Liver (tissue), 9 donors: ENCODE data around the gene MPRIP. TPM values are rescaled to one million over a fixed set of nuclear protein-coding genes. Genes with fewer than 3 reads are reported as not detected.

Source experiments
- DNase-seq: peaks from one replicate; pipeline ENCODE4 v3.0.0-alpha.2; 2017; ENCODE audit warnings: low spot score
- H3K27ac ChIP-seq, 2 donors: one replicate each; pipeline ENCODE4 v1.7.0; 2013; ENCODE audit warnings: inconsistent platforms in 2 of 2, low read length in 2 of 2, control low read depth in 1 of 2, low read depth in 1 of 2, mild to moderate bottlenecking in 1 of 2
- H3K27me3 ChIP-seq, 4 donors: one replicate each; pipeline versions ENCODE4 v1.6.1 to v1.7.0; 2013; ENCODE audit warnings: low read length in 3 of 4, inconsistent platforms in 1 of 4, mild to moderate bottlenecking in 1 of 4, moderate library complexity in 1 of 4; ENCODE audit not compliant: control insufficient read depth in 4 of 4, insufficient read depth in 4 of 4
- H3K36me3 ChIP-seq, 4 donors: one replicate each; pipeline versions ENCODE4 v1.6.1 to v1.7.0; 2013; ENCODE audit warnings: low read length in 3 of 4, mild to moderate bottlenecking in 3 of 4, low read depth in 1 of 4, moderate library complexity in 1 of 4; ENCODE audit not compliant: control insufficient read depth in 4 of 4, insufficient read depth in 3 of 4
- H3K4me1 ChIP-seq, 4 donors: one replicate each; pipeline versions ENCODE4 v1.6.1 to v1.7.0; 2013; ENCODE audit warnings: low read length in 3 of 4, mild to moderate bottlenecking in 3 of 4, moderate library complexity in 1 of 4; ENCODE audit not compliant: control insufficient read depth in 4 of 4, insufficient read depth in 4 of 4
- H3K4me3 ChIP-seq, 3 donors: one replicate each; pipeline versions ENCODE4 v1.6.1 to v1.7.0; 2013; ENCODE audit warnings: low read length in 3 of 3, control low read depth in 1 of 3, low read depth in 1 of 3, mild to moderate bottlenecking in 1 of 3
- H3K9ac ChIP-seq, 2 donors: one replicate each; pipeline ENCODE4 v1.7.0; 2013; ENCODE audit warnings: low read length in 2 of 2, mild to moderate bottlenecking in 2 of 2, moderate library complexity in 2 of 2, control low read depth in 1 of 2, low read depth in 1 of 2
- H3K9me3 ChIP-seq, 4 donors: one replicate each; pipeline versions ENCODE4 v1.6.1 to v1.7.0; 2013; ENCODE audit warnings: low read length in 3 of 4; ENCODE audit not compliant: control insufficient read depth in 4 of 4
- EGR1 ChIP-seq, 2 donors: IDR thresholded peaks; 2 replicates each; pipeline ENCODE4 v1.6.1; 2016 to 2018; ENCODE audit warnings: antibody characterized with exemption in 2 of 2, low read depth in 2 of 2
- FOXA1 ChIP-seq: IDR thresholded peaks from 2 replicates; pipeline ENCODE4 v1.6.1; 2016; ENCODE audit warnings: antibody characterized with exemption
- FOXA2 ChIP-seq: IDR thresholded peaks from 2 replicates; pipeline ENCODE4 v1.6.1; 2016; ENCODE audit warnings: antibody characterized with exemption
- HNF4A ChIP-seq, 2 donors: conservative IDR thresholded peaks; 2 replicates each; pipeline ENCODE4 v1.6.1; 2016; ENCODE audit warnings: antibody characterized with exemption in 2 of 2, mild to moderate bottlenecking in 2 of 2
- HNF4G ChIP-seq: IDR thresholded peaks from 2 replicates; pipeline ENCODE4 v1.6.1; 2016; ENCODE audit warnings: antibody characterized with exemption
- JUND ChIP-seq, 2 donors: IDR thresholded peaks; 2 replicates each; pipeline ENCODE4 v1.6.1; 2016; ENCODE audit warnings: antibody characterized with exemption in 2 of 2
- MAX ChIP-seq: IDR thresholded peaks from 2 replicates; pipeline ENCODE4 v1.6.1; 2016; ENCODE audit warnings: antibody characterized with exemption
- NR2F2 ChIP-seq: IDR thresholded peaks from 2 replicates; pipeline ENCODE4 v1.6.1; 2016; ENCODE audit warnings: antibody characterized with exemption
- RAD21 ChIP-seq, 2 donors: IDR thresholded peaks; 2 replicates each; pipeline ENCODE4 v1.6.1; 2016; ENCODE audit warnings: antibody characterized with exemption in 2 of 2, mild to moderate bottlenecking in 2 of 2
- RXRA ChIP-seq, 2 donors: IDR thresholded peaks; 2 replicates each; pipeline ENCODE4 v1.6.1; 2017 to 2018; ENCODE audit warnings: antibody characterized with exemption in 2 of 2, mild to moderate bottlenecking in 1 of 2
- SP1 ChIP-seq: IDR thresholded peaks from 2 replicates; pipeline ENCODE4 v1.6.1; 2018; ENCODE audit warnings: antibody characterized with exemption, mild to moderate bottlenecking
- TAF1 ChIP-seq: conservative IDR thresholded peaks from 2 replicates; pipeline ENCODE4 v1.6.1; 2016; ENCODE audit warnings: antibody characterized with exemption, mild to moderate bottlenecking
- YY1 ChIP-seq: IDR thresholded peaks from 2 replicates; pipeline ENCODE4 v1.6.1; 2016; ENCODE audit warnings: antibody characterized with exemption, mild to moderate bottlenecking
- WGBS: extraction: QIAGEN DNeasy Blood & Tissue Kit; methylation state at CpG from one replicate; pipeline ENCODE4 v1.1.7; 2013; 5-methylcytosine and 5-hydroxymethylcytosine counted together
- polyA plus RNA-seq, 2 donors: library from polyadenylated mRNA; stranded (reverse) in 1 of 2; unstranded in 1 of 2; fragments of 200-250 nt in 1 of 2; fragments of >200 nt in 1 of 2; fragmentation: Nextera tagmentation in 1 of 2; extraction: Ambion mirVana in 1 of 2; gene quantifications; one replicate each; pipeline versions ENCODE4 v1.2.1 to v1.2.3, GENCODE V29; 2013 to 2015
- total RNA-seq, 2 donors: library from RNA; depleted of rRNA; stranded (reverse); fragments of >200 nt; gene quantifications; one replicate each; pipeline ENCODE4 v1.2.3, GENCODE V29; 2014
- TF ChIP-seq, protein P1 (sequence below): fragments of 150-350 bp; IDR thresholded peaks from 2 replicates; pipeline ENCODE4 v1.5.1; 2017; ENCODE audit warnings: improper control_type of control experiment, low read depth, low read length; ENCODE audit not compliant: missing input control
- TF ChIP-seq, protein P2 (sequence below): IDR thresholded peaks from 2 replicates; pipeline ENCODE4 v1.6.1; 2016; ENCODE audit warnings: antibody characterized with exemption, mild to moderate bottlenecking
- donor health status: healthy.
- donor health status: healthy.
- donor health status: healthy.
- donor health status: healthy.
- donor health status: healthy.

The MPRIP gene
- total and polyA plus RNA-seq, 4 donors = 21.2 to 61.9 (median 34.7) TPM

- TF ChIP-seq EGR1 (IDR thresholded peaks at IDR 0.05; ENCODE audit: low read depth in 2 of 2) (no peak), NR2F2 (no peak), YY1 (no peak), SP1 (no peak), JUND (IDR thresholded peaks at IDR 0.05) (no peak), FOXA2 (no peak), HNF4A (conservative IDR thresholded peaks at IDR 0.05) (no peak), TAF1 (no peak), RAD21 (IDR thresholded peaks at IDR 0.05) (no peak), RXRA (IDR thresholded peaks at IDR 0.05) (no peak), HNF4G (no peak), MAX (no peak), FOXA1 (no peak)
- TF ChIP-seq, protein P1, sequence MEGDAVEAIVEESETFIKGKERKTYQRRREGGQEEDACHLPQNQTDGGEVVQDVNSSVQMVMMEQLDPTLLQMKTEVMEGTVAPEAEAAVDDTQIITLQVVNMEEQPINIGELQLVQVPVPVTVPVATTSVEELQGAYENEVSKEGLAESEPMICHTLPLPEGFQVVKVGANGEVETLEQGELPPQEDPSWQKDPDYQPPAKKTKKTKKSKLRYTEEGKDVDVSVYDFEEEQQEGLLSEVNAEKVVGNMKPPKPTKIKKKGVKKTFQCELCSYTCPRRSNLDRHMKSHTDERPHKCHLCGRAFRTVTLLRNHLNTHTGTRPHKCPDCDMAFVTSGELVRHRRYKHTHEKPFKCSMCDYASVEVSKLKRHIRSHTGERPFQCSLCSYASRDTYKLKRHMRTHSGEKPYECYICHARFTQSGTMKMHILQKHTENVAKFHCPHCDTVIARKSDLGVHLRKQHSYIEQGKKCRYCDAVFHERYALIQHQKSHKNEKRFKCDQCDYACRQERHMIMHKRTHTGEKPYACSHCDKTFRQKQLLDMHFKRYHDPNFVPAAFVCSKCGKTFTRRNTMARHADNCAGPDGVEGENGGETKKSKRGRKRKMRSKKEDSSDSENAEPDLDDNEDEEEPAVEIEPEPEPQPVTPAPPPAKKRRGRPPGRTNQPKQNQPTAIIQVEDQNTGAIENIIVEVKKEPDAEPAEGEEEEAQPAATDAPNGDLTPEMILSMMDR = no peak
- TF ChIP-seq, protein P2, sequence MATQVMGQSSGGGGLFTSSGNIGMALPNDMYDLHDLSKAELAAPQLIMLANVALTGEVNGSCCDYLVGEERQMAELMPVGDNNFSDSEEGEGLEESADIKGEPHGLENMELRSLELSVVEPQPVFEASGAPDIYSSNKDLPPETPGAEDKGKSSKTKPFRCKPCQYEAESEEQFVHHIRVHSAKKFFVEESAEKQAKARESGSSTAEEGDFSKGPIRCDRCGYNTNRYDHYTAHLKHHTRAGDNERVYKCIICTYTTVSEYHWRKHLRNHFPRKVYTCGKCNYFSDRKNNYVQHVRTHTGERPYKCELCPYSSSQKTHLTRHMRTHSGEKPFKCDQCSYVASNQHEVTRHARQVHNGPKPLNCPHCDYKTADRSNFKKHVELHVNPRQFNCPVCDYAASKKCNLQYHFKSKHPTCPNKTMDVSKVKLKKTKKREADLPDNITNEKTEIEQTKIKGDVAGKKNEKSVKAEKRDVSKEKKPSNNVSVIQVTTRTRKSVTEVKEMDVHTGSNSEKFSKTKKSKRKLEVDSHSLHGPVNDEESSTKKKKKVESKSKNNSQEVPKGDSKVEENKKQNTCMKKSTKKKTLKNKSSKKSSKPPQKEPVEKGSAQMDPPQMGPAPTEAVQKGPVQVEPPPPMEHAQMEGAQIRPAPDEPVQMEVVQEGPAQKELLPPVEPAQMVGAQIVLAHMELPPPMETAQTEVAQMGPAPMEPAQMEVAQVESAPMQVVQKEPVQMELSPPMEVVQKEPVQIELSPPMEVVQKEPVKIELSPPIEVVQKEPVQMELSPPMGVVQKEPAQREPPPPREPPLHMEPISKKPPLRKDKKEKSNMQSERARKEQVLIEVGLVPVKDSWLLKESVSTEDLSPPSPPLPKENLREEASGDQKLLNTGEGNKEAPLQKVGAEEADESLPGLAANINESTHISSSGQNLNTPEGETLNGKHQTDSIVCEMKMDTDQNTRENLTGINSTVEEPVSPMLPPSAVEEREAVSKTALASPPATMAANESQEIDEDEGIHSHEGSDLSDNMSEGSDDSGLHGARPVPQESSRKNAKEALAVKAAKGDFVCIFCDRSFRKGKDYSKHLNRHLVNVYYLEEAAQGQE = no peak
- peaks cover 24 to 94% (median 61%) of the 10 kb centered on the region in 4 donors for H3K36me3 ChIP-seq
- no peak overlapping the region for H3K9ac ChIP-seq
- no peak overlapping the region for H3K4me3 ChIP-seq
- 97% methylated on average over 12 of the region's 12 CpGs for WGBS
- no peaks in the 10 kb centered on the region for H3K27me3 ChIP-seq
- no peaks in the 10 kb centered on the region for H3K4me1 ChIP-seq
- no peaks in the 10 kb centered on the region for H3K9me3 ChIP-seq
- no peak overlapping the region for H3K27ac ChIP-seq
- DNase-seq = no peak
Measured at GRCh38 chr17:17176341-17176740, 134.1 kb downstream of the MPRIP start.

- 95% methylated on average over 12 of the region's 12 CpGs for WGBS
- DNase-seq = no peak
- H3K27me3 ChIP-seq = no peaks in the 10 kb centered on the region
- no peak overlapping the region for H3K9ac ChIP-seq
- peaks cover 26 to 95% (median 60%) of the 10 kb centered on the region in 4 donors for H3K36me3 ChIP-seq
- H3K9me3 ChIP-seq = no peaks in the 10 kb centered on the region
- TF ChIP-seq TAF1 (no peak), RXRA (IDR thresholded peaks at IDR 0.05) (no peak), EGR1 (IDR thresholded peaks at IDR 0.05; ENCODE audit: low read depth in 2 of 2) (no peak)
- TF ChIP-seq, protein P2 = no peak
- H3K4me3 ChIP-seq = no peak overlapping the region
- H3K4me1 ChIP-seq = no peaks in the 10 kb centered on the region
- no peak overlapping the region for H3K27ac ChIP-seq
Measured at GRCh38 chr17:17177176-17177575, 134.9 kb downstream of the MPRIP start.
